Measurements from ENCODE around the gene CCDC107.

CCDC107 gene

GRCh38 chr9:35682051-35682450 is 24.0 kb downstream of the CCDC107 start:
- no peak for TF ChIP-seq CTCF (IDR thresholded peaks at IDR 0.05)

DNA sequence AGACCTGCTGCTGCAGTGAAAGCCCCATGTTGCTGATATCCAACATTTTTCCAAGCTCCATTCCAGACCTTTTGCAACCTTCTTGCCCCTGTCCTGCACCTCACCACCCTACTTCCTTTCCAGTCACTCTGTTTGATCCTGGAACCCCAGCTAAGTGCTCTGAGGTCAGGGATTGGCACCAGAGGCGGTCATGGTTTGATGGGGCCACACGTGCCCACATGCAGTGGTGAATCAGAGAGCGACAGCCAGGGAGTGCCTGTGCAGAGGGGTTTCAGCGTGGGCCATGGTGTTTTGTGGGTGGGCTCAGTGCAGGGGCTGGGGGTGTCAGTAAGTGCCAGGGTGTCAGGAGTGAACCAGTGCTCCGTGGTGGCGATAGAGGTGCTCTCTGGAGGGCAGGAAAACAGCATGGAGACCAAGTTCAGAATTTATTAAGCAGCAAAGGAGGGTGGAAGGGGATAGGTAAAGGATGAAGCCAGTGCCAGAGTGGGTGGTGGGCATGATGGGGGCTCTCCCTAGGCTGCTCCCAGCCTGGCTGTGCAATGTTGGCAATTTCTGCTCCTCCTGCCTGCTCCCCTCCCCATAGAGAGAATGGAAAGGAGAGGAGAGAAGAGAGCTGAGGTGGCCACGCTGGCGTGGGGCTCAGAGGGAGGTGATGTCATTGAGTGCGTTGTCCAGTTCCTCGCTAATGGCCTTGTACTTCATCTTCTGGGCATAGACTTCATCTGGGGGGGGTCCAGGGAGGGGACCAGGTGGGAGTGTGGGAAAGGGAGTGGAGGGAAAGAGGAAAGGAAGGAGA is 24.6 kb downstream of the CCDC107 start:
- no peak for TF ChIP-seq CTCF (IDR thresholded peaks at IDR 0.05)

- no peak for TF ChIP-seq CTCF (IDR thresholded peaks at IDR 0.05)
Observed at GRCh38 chr9:35683323-35683722, 25.2 kb downstream of the CCDC107 start.

GRCh38 chr9:35684921-35685320 is 26.8 kb downstream of the CCDC107 start:
- no peak for TF ChIP-seq CTCF (IDR thresholded peaks at IDR 0.05)

GRCh38 chr9:35685506-35685905 is 27.4 kb downstream of the CCDC107 start:
- TF ChIP-seq CTCF (IDR thresholded peaks at IDR 0.05) = no peak

DNA sequence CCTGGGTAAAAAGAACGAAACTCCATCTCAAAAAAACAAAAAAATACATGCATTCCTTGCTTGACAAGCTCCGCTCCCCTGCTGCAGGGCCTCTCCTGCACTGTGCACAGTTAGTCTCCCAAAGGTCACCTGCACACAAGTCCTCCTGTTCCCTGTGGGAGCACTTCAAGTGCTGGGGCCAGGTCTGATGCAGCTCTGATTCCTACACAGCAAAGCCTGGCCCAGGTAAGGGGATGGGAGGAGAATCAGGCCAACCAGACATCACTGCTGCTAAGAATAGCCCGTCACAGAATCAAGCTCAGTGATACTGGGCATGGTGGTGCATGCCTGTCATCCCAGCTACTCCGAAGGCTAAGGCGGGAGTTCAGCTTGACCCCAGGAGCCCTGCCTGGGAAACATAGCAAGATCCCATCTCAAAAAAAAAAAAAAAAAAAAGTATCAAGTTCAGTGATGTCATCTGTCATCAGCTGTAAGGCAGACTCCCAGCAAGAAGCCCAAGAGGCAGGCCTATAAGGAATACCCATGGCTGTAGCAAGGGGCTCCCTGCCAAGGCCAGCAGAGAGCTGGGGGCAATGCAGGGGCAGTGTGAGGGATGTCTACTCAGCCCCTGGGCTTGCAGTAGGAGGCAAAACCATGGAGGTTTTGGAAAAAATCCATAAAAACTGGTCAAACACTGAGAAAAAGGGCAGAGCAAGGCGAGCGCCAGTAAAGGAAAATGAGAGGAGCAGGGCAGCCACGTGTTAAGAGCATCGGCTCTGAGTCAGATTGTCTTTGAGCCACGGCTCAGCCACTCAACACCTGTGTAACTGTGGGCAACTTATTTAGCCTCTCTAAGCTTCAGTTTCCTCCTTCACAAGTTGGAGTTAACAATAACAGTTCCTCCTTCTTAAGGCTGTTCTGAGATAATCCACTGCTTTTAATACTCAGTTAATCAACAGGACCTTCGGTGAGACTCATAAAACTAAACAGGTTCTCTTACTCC is 28.4 kb downstream of the CCDC107 start:
- no peak for TF ChIP-seq CTCF (IDR thresholded peaks at IDR 0.05)

DNA sequence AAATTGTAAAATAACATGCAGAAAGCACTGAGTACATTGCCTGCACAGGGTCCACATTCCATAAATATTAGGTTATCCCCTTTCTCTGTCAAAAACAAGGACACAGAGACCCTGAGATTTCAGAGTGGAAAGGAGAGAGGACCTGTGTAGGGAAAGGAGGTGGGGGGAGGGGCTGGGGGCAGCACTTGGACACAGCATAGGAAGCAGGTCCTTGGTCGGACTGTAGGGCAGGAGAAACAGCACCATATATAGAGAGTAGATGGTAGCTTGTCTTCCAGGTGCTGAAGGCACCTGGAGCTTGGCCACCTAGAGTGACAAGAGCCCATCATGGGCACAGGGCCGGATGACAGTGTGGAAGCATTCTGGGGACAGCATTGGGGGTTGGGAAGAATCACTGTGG is 29.2 kb downstream of the CCDC107 start:
- TF ChIP-seq CTCF (IDR thresholded peaks at IDR 0.05) = no peak

Measured in LNCAP (cell line).